ENCODE results near the gene ACSS1.

The ACSS1 gene

DNA sequence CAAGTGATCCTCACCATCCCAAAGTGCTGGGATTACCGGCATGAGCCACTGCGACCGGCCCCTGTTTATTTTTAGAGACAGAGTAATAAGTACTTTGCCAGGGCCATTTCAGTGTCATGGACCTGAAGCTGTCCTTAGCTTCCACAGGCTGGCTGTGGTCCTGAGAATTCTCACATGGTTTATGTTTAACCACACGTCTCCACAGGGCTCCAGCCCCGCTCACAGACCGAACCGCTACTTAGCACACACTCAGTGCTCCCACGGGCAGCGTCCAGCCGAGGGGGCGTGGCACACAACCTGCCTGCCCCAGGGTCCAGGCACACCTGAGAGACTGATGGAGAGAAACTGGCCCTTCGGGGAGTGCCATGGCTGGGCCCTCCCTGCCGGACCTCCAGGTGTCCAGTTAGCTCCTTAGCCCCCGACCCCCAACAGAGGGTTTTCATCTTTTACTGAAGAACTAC, 11.7 kb downstream of the ACSS1 start:
- no peak for DNase-seq (ENCODE audit: low read depth in 2 of 2)

DNA sequence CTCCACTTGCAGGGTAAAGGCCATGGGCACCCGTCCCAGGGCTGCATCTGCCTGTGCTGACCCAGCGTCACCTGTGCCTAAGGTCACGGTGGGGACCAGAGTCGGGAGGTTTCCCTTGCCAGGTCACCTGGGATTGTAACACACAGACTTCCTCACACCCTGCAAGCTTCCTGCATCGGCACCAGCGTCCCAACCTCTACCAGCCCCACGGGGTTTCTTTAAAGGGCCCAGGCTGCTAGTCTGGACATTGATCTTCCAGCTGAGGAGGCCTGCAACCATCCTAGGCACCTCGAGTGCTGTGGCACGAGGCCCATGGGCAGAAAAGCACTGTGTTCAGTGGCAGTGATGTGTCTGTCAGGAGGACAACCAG, 12.6 kb downstream of the ACSS1 start:
- no peak for DNase-seq (ENCODE audit: low read depth in 2 of 2)

DNA sequence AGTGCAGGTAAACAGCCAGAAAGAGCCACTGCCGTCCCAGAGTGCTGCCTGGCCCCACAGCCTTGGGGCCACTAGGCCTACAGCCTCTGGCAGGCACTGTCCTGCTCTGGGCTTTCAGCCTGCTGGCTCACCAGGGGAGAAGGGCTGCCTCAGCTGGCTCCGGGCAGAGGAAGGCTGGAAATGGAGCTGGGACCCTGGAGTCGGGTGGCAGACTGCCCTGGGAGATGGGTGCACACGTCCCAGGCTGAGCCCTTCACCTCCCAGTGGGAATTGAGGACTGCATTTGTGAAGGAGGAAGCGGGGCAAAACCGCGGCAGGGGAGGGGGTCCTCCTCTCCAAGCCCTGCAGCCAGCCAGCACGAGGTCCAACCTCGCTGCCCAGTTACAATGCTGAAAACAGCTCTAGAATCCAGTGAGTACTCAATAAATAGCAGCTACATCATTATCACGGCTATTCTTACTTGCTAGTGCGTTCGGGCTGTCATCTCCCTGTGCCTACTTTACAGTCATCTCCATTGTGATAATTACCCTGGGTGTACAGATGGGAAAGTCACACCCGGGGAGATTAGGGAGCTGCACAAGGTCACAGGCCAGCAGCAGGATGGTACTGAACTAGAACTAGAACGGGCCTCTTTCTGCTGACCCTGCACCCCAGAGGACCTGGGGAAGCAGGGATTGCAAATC, 13.1 kb downstream of the ACSS1 start:
- no peak for DNase-seq (ENCODE audit: low read depth in 2 of 2)

DNA sequence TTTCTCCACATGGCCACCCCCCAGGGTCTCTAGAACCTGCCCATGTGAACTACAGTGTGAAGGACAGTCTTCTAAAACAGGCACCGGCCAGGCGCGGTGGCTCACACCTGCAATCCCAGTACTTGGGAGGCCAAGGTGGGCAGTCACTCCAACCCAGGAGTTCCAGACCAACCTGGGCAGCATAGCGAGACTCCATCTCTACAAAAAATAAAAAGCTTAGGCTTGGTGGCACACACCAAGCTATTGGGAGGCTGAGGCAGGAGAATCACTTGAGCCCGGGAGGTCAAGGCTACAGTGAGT, 13.7 kb downstream of the ACSS1 start:
- DNase-seq (ENCODE audit: low read depth in 2 of 2): no peak

DNA sequence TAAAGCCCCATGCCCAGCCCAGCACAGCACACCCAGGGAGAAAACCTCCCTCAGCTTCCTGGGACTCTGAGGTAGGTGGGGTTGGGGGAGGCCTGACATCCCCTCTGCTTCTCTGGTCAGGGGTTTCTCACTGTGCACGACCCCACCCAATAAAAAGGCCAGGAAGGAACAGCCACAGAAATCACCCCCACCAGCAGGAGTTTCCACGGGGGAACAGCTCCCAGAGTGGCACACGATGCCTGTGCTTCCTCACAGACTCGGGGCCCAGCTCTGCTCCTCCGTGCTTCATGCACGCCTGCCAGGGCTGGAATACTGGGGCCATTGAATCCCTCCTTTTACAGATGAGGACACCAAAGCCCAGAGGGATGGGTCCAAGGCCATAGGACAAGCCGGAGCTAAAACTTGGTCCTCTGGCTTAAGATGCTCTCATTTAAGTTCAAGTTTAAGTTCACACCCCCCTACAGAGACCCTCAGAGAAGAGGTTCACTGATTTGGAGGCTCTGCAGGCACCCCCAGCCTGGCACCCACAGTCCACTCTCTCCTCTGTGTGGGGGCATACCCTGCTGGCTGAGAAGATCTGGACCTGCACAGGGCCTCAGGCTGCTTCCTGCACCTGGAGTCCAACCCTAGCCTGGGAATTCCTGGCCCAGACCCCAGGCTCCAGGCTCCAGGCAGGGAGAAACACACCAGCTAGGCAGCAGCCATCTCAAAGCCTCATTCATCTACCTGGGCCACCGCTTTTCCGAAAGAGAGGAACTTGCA, 14.3 kb downstream of the ACSS1 start:
- DNase-seq (ENCODE audit: low read depth in 2 of 2): no peak

DNA sequence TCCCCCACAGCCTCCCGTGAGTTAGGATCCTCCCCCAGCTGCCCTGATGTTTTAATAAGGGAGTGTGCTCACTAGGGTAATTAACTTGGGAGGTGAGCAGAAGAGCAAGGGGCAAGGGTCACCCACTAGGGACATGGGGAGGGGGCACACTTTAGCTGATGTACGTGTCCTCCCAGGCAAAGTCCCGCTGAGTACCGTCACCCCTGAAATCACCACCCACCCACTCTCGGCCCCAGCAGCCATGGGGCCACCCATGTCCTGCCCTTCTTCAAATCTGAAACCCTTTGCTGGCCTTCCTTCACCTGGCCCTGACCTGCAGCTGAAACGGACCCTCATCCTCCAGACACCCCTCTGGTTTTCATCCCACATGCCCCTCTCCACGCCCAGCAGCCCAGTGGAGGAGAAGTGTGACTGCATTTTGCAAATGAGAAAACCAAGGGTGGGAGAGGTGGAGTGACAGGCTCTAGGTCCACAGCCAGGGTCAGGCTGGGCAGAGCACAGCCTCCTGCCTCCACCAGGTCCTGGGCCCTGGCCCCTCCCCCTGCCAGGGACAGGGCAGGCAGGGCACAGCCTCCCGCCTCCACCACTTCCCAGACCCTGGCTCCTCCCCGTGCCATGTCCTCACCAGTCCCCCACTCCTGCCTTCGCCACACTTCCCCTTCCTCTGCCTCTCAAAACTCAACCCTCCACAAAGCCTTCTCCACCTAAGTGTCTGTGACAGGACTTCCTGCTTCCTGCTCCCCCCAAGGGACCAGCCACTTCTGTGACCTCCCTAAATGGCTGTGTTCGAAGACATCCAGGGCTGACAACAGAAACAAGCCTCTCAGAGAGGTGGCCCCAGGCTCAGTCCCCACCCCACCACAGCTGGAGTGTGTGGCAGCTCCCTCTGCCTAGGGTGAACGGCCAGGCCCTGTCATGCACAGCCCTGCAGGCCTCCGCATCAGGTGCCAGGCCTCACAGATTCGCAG, 15.1 kb downstream of the ACSS1 start:
- no peak for DNase-seq (ENCODE audit: low read depth in 2 of 2)

DNA sequence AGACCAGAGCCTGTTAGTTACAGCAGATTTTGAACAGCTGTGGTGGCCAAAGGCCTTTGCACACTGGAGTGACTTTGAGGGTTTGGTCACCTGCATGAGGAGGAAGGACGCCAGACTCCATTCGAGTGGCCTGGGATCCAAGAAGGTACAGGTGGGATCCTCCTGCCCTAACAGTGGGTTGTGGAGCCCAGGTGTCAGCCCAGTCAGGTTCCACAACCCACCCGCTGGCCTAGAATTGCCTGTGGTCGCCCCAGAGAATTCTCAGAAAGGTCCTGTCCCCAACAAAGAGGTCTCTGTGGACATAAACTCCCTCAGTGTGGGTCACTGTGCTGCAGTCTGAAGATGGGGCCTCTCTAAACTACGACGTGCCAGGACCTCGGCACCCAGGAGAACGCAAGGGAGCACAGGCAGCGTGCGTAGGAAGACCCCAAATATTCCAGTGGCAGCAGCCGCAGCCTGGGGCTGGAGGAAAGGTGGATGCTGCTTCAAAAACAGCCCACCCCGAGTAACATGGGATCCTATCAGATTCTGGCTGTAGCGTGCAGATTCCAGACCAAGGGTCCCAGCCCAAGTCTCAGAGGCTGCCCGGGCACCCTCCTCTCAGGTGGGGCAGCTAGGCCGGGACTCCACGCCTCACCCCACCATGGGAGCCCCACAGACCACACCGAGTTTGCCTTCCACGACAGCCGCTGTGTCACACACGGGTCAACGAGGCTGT, 16.0 kb downstream of the ACSS1 start:
- no peak for DNase-seq (ENCODE audit: low read depth in 2 of 2)

DNA sequence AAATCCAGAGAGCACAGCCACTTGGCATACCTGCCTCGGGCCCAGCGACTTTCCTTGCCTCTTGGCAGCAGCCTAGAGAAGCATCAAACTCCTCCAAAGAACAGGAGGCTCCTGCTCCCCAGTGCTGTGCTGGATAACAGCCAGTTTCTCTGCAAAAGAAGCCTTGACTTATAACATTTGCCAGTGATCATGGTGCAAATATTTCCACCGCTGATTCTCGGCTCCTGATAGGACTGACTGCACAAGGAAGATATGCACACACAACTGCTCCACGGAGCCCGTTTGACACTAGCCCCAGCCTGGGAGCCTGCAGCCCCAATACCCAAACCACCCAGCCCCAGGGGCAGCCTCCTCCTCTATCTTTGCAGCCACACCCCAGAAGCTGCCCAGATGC, 17.5 kb downstream of the ACSS1 start:
- no peak for DNase-seq (ENCODE audit: low read depth in 2 of 2)

DNA sequence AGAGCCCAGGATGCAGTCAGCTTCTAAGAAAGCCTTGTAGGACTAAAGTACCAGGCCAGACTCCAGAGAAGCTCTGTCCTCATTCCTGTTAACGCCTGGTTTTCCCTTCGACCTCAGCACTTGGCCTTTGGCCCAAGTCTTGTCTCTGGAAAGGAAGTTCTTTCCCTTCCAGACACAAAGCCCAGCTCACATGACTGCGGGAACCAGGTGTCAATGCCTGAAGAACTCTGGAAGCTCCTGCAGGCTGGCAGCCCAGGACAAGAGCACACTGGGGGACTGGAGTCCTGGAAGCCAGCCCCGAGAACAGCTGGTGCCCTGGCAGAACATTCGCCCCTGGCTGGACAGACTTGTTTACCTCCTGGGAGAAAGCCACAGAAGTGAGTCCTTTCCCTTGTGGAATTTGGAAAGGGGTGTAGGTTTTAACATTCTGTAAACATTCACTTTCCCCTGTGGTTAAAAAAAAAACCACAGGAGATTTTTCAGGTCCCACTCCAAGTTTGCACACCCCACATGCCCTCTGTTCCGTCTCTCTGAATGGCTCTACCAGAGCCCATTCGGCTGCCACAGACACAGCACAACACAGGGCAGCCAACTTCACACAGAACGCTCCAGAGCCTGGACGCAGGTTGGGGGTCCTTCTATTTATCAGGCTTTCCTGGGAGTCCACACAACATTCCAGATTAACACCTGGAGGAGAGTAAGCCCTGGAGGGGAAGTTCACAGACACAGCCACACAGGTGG, 18.1 kb downstream of the ACSS1 start:
- no peak for DNase-seq (ENCODE audit: low read depth in 2 of 2)

DNA sequence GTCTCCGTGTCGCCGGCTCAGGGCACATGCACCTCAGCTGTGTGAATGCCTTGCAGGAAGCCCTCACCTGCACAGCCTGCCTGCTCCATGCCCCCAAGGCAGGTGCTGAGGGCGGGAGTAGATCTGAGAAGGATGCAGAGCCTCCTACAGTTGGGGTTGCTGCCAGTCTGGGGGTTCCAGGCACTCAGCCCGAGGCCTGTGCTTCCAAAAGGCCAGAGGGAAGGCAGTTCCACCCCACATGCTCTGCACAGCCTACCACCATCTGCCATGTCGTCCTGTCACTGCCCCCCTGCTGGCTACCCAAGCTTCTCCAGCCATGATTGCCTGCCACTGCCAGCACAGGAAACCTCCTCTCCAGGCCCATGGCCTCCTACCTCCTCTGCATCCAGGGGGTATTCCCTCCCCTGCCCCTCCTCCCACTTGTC, 19.3 kb downstream of the ACSS1 start:
- no peak for DNase-seq (ENCODE audit: low read depth in 2 of 2)

DNA sequence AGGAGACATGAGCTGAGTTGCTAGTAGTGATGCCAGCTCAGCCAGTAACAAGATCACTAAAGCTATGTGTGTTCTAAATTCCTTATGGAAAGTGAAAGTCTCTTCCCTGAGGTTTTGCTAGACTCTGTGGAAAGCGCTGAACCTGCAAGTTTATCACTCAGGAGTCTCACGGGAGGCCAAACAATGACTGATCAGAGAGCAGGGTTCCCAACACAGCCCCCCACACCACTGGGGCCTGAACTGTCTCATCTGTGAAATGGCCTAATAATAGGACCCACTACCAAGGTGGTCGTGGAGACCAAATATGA, 19.9 kb downstream of the ACSS1 start:
- no peak for DNase-seq (ENCODE audit: low read depth in 2 of 2)

DNA sequence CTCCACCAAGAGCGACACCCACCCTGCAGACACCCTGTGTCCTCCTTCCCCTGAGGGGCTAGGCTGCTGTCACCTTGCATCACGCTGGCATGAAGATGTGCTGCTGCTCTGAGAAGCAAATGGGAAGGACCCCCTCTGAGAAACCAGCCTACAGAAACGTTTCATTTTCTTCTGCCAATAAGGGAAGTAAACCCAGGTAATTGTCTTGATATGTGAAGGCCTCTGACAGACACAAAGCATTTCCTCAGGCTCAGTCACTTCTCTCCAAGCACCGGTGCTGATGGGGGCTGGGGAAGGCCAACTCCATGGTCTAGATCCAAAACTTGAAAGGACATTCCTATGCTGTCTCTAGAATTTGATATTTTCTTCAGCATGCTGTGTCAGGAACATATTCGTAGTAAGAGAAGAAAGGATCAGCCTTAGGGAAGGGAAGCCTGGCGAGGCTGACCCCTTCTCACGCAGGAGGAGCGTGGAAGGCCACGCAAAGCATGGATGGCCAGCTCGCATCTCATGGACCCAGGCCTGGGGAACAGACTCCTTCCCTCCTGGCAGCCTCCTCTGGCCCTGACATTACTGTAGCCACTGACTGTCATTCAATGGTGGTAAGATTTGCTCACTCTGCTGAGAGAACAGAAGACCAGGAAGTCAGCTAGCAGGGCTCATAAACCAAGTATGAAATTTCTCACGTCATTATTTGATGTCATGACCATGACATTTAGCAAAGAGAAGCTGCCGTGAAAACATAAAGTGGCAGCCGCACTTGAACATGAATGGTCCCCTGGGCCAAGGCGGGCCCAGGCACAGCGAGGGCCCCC, 20.4 kb downstream of the ACSS1 start:
- DNase-seq (ENCODE audit: low read depth in 2 of 2): no peak

DNA sequence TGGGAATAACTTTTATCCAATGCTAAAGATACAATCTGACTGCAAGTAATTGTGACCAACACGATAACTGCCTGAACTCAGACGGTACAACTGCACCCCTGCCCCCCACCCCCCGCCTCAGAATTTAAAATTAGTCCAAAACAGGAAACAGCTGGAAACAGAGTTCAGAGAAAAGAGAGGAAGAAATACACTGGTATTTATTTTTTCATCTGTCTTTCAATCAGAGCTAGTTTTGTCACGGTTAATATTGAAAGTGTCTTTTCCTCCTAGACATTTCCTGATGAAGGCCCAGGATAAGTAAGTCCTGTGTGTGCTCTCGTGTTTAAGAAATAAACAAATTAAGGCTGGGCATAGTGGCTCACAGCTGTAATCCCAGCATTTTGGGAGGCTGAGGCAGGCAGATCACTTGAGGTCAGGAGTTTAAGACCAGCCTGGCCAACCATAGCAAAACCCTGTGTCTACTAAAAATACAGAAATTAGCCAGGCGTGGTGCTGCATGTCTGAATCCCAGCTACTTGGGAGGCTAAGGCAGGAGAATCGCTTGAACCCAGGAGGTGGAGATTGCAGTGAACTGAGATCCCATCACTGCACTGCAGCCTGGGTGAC, 21.5 kb downstream of the ACSS1 start:
- DNase-seq (ENCODE audit: low read depth in 2 of 2): no peak

DNA sequence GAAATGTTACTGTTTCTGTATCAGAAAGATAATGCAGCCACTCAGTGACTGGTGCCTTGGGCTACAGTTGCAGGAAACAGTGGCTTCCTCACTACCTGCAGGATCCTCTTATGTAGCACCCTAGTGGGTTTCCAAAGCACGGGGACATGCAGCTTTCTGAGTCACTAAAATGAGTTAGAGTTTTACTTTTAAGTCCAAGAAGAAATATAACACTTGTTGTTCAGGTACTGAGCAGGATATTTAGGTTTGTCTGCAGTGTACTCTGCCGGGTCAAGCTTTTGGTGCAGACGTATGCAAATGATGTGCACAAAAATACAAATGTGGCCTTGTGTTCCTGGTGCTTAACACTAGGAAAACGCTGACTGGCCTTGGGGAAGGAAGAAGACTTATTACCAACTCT, 22.0 kb downstream of the ACSS1 start:
- DNase-seq (ENCODE audit: low read depth in 2 of 2): no peak

DNA sequence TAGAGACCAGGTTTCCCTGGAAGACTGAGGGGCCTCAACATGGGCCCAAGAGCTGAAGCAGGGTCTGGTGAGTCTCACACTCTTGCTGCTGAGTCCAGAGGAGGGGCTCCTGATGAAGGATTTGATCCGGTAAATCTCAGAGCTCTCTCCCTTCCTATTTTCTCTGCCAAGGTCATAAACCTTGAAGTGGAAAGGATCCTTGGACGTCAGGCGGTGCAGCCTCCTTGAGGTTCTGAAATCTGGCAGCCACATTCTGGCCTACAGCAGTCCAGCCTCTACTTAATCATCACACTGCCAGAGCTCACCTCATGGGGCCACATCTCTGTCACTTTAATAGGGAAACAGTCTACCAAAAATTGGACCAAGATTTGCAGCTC, 24.0 kb downstream of the ACSS1 start:
- no peak for DNase-seq (ENCODE audit: low read depth in 2 of 2)

DNA sequence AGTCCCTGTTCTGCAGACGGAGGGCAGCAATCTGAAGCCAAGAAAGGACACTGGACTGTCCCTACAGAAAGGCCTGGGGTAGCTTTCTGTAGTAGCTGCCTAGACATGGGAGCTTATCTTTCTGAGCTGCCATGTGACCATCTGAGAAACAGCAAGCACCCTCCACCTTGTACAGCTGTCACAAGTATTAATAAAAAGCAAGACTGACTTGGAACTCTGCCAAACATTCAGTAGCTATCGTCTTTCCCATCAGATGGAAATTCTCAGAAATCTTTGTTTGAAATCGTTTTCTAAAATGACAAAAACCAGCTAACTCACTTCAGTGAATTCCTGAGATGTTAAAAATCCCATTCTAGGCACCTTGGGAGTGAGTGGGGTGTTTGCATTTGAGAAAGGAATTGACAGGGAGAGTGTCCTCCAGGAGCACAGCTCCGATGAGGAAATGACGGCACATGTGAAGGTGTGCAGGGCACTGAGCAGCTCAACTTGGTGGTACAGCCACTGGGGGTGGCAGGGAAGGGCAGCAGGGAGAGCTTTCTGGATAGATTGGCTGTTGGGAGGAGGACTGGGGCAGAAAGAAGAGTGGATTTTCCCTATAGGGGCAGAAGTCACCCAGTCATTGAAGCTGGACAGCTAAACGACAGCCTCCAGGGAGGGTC, 24.5 kb downstream of the ACSS1 start:
- DNase-seq (ENCODE audit: low read depth in 2 of 2): no peak

DNA sequence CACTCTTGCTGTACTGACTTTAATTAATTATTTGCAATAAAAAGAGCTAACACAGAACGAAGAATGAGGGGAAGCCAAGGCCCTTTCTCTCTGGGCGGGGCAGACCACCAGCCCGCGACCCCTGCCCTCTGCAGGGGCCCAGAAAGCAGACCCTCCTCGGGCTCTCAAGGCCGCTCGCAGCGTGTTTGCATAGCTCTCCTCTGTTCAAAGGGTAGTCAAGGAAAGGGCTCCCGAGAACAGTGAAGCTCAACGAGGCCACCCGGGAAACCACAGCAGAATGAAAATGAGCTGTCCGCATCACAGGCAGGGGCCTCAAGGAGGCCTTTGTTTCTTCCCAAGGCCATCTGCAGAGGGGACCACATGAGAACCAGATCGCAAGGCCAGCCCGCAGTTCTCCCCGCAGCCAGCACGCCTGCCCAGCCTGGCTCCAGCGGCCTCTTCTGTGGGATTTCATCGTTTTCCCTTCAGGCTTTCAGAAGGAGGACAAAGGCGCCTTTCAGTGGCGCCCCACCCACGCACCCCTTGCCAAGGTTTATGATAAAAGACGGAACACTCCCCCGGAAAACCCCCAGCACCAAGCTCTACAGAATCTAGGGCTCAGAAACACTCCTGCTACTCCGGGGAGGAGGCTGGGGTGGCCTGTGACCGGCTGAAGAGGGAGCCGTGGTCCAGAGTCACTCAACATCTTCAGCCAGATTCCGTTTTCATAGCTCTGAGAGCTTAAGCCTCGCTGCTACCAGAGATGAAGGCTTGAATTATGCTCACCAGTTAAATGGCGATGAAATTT, 25.3 kb downstream of the ACSS1 start:
- DNase-seq (ENCODE audit: low read depth in 2 of 2): no peak

DNA sequence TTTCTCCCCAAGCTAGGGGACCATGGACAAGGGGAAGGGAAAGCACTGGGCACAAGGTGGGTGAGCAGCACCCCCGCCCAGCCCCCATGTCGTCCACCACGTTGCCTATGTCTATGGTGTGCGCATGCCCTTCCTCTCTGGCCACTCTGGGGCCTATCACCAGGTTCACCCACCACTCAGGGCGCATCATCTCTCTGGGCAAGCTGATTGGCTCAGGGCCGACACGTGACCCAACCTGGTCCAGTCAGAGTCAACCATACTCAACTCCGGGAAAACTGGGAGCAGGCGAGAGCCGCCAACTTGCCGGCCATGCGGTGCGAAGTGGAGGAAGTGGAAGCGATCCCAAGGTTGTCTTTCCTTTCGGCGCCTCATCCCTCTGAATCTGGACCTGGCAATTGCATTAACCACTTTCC, 25.9 kb downstream of the ACSS1 start:
- DNase-seq (ENCODE audit: low read depth in 2 of 2): no peak

DNA sequence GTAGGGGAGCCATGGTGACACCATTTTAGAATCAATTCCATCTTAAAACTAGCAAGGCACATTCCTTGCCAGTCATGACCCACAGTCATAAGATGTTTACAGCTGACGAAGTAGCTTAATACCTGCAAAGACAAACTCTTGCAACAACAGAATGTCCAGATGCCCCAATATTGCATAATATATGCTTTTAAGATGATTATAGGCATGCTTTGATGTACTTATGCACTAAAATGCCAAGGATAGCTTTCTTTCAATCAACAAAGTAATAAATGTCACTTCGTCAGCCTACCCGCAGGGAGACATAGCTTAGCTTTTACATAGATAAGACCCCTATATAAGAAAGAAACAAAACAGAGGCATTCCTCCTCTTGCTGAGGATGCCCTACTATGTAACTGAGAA, 26.7 kb downstream of the ACSS1 start:
- DNase-seq (ENCODE audit: low read depth in 2 of 2): no peak
